ENCODE data around the gene INKA2. TPM values are rescaled to one million over a fixed set of nuclear protein-coding genes. Genes with fewer than 3 reads are reported as not detected.

Gene INKA2
- polyA plus RNA-seq, 1 of the 3 experiments (the other 2 are of a cell fraction): 1.1 TPM

- H3K79me2 ChIP-seq (ENCODE audit: insufficient read depth): no peaks in the 10 kb centered on the region
- CTCF ChIA-PET: interaction anchor here (0.7 to 2.1 kb wide), 2 partner anchors 15 to 332 kb away, joined by 3 to 6 read pairs; no protein-coding TSS in a partner anchor
These were observed 45.2 kb upstream of the INKA2 start for GRCh38 chr1:111784273-111784901.

More at GRCh38 chr1:111784273-111784901, 45.2 kb upstream of the INKA2 start:
- Histone ChIP-seq H3K9me3 (no peaks in the 10 kb centered on the region), H3K27ac (ENCODE audit: low read depth in 2 of 2, low read length in 1 of 2) (no peak overlapping the region), H3K9ac (no peak overlapping the region), H3F3A (replicated peaks; ENCODE audit: insufficient read depth) (no peaks in the 10 kb centered on the region), H3K36me3 (replicated peaks in 1 of 2; ENCODE audit: control insufficient read depth in 1 of 2, insufficient read depth in 2 of 2, low read length in 1 of 2) (no peaks in the 10 kb centered on the region), H3K9me2 (no peaks in the 10 kb centered on the region), H3K4me2 (no peak overlapping the region), H3K4me3 (ENCODE audit: low read depth in 2 of 2, low read length in 1 of 2) (no peak overlapping the region), H4K20me1 (ENCODE audit: insufficient read depth) (no peaks in the 10 kb centered on the region), H3K4me1 (ENCODE audit: control insufficient read depth in 1 of 2, insufficient read depth in 2 of 2, low read depth in 1 of 2, low read length in 1 of 2) (no peaks in the 10 kb centered on the region), H2AFZ (ENCODE audit: low read depth) (no peak overlapping the region), H3K27me3 (ENCODE audit: insufficient read depth) (peaks cover 10% of the 10 kb centered on the region; the same call in 1 of the 2 replicates)
- POLR2A ChIA-PET: no interaction called here
- no peak for DNase-seq
- WGBS (ENCODE audit: low lambda C conversion rate): 54% methylated on average over 4 of the region's 4 CpGs
- TF ChIP-seq TCF12 (IDR thresholded peaks at IDR 0.05) (no peak), REST (IDR thresholded peaks at IDR 0.05; ENCODE audit: low read depth, low read length) (no peak), USF1 (IDR thresholded peaks at IDR 0.05; ENCODE audit: borderline replicate concordance, low read depth) (no peak), GABPA (IDR thresholded peaks at IDR 0.05; ENCODE audit: low read depth) (no peak), ELF1 (IDR thresholded peaks at IDR 0.05) (no peak), EP300 (IDR thresholded peaks at IDR 0.05; ENCODE audit: borderline replicate concordance in 1 of 2, low read depth in 1 of 2, low read length in 1 of 2) (no peak), NFIC (IDR thresholded peaks at IDR 0.05; ENCODE audit: borderline replicate concordance) (no peak), USF2 (IDR thresholded peaks at IDR 0.05; ENCODE audit: borderline replicate concordance, low read depth, low read length) (no peak), RXRA (IDR thresholded peaks at IDR 0.05; ENCODE audit: borderline replicate concordance, low read depth) (no peak), POLR2AphosphoS5 (IDR thresholded peaks at IDR 0.05; ENCODE audit: low read depth, low read length) (no peak), CHD2 (IDR thresholded peaks at IDR 0.05; ENCODE audit: low read length, partially characterized antibody) (no peak)
